NOMO-1 (cell line): ENCODE data around the gene TASP1.
"Not testable (repeated sequence)": the region's sequence is repeated elsewhere in the genome, so short reads cannot be mapped to it uniquely, and the experiment has no call there.

ENCODE experiments used
- DNase-seq, 2 experiments: peaks; one replicate each; lab custom pipeline; 2025; ENCODE audit not compliant: unreplicated experiment in 2 of 2; lab: John Stamatoyannopoulos, UW

The TASP1 gene

DNA sequence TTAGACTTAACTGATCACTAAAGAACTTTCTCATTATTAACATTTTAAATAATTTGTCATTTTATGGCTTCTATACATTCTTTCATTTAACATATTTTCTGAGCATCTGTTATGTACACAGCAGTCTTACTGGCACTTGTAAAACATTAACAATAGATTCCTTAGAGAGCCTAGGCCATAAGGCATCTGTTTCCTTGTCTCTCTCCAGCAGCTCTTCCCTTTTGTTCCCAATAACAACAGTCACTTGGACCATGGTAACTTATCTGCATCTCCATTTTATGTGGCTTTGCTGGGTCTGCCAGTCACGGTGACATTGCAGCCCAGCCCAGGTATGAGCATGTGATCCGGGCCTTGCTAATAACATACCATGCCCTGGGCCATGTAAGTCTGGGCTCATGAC is 11.7 kb upstream of the TASP1 start:
- no peak for DNase-seq

DNA sequence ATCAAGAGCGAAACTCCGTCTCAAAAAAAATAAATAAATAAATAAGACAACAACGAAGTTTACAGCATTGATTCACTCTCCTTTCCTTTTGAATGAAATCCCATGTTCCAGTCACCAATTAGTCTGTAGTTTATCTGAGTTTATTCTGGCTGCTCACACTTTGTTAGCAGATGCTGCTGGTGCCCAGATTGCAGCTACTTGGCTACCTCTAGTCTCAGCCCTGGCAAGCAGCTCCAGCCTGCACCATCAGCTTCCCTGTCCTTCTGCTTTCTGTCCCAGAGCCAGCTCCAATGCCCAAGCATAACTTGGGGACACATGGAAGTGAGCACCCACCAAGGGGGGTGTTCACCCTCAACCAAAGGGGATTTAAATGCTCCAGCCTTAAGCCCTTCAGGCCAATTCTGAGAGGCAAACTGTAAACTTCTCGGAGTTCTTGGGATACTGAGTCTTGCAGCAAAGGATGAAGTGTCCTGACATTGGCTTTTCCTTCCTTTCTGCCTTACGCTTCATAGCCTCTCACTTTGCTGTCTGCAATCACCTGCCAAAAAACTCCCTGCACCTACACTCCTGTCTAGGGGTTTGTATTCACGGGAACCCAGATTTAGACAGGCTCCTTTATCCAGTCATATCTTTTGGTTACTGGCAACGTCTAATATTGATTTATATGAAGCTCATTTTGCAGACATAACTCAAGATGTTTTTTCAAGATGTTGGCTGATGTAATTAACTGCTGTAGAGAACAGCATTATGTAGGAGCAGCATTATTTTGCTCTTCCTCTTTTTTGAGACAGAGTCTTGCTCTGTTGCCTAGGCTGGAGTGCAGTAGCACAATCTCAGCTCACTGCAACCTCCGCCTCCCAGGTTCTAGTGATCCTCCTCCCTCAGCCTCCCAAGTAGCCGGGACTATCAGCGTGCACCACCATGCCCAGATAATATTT is 9.8 kb upstream of the TASP1 start:
- DNase-seq: no peak

DNA sequence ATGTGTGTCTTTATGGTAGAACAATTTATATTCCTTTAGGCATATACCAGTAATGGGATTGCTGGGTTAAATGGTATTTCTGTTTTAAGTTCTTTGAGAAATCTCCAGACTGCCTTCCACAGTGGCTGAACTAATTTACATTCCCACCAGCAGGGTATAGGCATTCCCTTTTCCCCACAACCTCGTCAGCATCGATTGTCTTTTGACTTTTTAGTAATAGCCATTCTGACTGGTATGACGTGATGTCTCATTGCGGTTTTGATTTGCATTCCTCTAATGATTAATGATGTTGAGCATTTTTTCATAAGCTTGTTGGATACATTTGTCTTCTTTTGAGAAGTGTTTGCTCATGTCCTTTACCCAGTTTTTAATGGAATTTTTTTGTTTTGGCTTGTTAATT is 5.3 kb upstream of the TASP1 start:
- no peak for DNase-seq

DNA sequence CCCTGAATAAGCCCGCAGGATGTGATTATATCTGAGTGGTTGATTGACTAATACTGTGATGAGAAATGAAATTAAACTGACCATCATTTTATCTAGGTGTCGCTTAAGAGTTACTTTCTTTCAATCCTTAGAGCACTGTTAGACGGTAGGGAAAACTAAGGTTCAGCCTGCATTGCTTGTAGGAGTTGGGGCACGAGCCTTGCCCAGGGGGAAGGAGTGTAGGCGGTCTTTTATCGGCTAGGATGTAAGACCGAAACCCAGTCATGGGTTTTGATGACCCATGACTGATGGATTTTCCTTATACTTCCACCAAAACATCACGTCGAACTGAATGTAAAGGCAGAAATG is 392 bp upstream of the TASP1 start:
- DNase-seq: no peak

GRCh38 chr20:13638162-13638495 is 603 bp downstream of the TASP1 start:
- DNase-seq: no peak

DNA sequence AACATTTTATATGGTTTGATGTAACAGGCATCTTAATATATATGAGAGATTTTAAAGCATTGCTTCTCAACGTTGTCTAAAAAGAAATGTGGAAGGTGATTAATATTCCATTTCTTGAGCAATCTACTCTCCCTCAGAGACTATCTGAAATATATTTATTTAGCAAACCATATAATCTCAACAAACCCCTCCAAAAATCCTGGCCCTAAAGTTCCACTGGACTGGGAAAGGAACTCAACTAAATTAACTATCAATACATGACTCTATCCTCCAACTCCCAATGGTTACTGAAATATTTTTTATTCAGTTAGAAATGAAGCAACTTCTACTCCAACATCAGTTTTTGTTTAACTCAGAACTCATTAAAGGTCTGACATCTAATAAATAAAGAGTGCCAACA is 6.3 kb downstream of the TASP1 start:
- DNase-seq: no peak

- DNase-seq: not testable (repeated sequence)
These were observed 11.2 kb downstream of the TASP1 start for GRCh38 chr20:13627525-13627924.

DNA sequence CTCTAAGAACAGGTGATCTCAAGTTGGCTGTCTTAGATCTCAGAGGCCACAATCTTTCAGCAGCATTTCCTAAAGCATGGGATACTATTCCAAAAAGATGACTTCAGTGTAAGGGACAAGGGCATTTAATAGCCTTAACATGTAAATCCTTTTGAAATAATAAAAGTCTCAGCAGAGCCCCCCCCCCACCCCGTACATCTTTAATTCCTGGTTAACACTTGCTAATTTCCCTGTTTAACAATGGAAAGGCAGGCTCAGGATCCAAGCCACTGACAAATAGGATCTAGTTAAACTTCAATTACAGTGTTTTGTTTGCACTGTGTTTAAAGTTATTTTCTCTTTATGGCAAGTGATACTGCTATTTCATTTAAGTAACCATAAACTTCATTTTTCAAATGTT is 12.0 kb downstream of the TASP1 start:
- no peak for DNase-seq

- no peak for DNase-seq
These were observed 13.3 kb downstream of the TASP1 start for GRCh38 chr20:13625304-13625979.

- not testable (repeated sequence) for DNase-seq
These were observed 19.3 kb downstream of the TASP1 start for GRCh38 chr20:13619415-13619814.

DNA sequence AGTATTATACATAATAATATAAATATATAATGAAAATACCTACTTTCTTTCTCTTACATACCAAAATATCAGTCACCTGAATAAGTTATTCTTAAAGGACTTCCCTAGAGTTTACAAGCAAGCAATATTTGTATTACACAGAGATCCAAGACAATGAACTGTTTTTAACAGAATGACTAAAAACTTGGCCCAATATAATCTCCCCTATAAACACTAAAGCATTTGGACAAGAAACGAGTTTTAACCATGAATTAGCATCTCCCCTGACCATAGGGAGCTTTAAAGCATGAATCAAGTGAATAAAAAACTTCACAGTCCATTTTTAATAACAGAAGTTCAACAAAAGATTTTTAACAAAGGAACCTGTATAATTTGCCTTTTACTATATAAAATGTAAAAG is 20.3 kb downstream of the TASP1 start:
- DNase-seq: not testable (repeated sequence)

GRCh38 chr20:13617585-13617984 is 21.1 kb downstream of the TASP1 start:
- DNase-seq: not testable (repeated sequence)

GRCh38 chr20:13616713-13617112 is 22.0 kb downstream of the TASP1 start:
- not testable (repeated sequence) for DNase-seq

DNA sequence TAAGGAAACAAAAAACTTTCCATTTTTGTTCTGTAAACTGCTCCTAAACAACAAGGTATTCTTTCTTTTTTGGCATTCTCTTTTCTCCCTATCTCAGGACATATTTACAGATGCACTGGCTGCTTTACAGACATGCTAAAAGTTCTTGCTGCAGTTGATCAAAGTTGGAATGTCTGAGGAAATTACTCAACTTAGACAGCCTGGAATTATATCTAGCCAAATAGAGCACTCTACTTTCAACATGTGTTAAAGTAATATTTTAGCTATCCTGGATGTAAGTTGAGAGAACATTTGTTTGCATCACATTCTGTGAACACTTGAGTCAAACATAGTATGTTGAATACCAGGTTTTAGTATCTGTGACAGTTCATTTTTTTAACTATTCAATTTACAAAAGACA is 24.8 kb downstream of the TASP1 start:
- DNase-seq: no peak

GRCh38 chr20:13611611-13612125 is 27.1 kb downstream of the TASP1 start:
- DNase-seq: no peak

DNA sequence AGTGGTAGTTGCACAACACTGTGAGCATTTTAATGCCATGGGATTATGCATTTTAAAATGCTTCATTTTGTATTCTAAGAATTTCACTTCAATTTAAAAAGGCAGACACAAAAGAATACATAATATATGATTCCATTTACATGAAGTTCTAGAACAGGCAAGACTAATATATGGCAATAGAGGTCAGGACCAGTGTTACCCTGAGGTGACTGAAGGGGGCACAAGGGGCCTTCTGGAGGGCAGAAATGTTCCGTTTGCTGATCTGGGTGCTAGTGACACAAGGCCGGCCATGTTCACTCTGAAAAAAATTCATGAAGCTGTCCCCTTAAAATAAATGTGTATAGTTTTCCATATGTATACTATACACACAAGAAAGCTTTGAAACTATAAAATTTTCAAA is 28.5 kb downstream of the TASP1 start:
- DNase-seq: no peak

GRCh38 chr20:13608066-13608465 is 30.7 kb downstream of the TASP1 start:
- DNase-seq: no peak

GRCh38 chr20:13593423-13593822 is 45.3 kb downstream of the TASP1 start:
- not testable (repeated sequence) for DNase-seq

GRCh38 chr20:13588049-13588448 is 50.7 kb downstream of the TASP1 start:
- no peak for DNase-seq

DNA sequence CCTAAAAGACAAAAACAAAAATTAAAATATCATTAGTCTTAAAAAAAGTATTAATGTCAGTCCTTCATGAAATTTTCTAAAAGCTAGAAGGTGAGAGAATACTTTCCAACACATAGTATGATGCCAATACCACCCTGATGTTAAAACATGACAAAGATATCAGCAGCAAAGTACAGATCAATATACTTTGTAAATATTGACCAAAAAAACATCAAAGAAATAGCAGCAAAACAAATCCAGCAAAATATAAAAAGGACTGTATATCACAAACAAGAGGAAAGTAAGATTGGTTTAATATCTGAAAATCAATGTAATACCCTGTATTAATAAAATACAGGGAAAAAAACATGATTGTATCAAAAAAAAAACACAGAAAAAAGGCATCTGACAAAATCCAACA is 51.4 kb downstream of the TASP1 start:
- DNase-seq: no peak

DNA sequence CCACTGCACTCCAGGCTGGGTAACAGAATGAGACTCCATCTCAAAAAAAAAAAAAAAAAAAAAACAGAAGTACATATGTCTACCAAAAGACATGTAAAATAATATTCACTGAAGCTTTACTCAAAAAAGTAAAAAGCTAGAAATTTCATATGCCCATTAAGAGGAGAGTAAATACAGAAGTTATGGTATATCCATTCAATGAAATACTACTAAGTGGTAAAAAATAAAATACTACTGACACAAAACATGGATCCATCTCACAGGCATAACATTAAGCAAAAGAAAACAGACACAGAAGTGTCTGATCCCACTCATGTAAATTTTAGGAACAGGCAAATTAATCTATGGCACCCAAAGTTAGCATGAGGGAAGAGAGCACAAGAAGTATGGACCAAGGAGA is 52.6 kb downstream of the TASP1 start:
- no peak for DNase-seq

GRCh38 chr20:13581451-13581850 is 57.3 kb downstream of the TASP1 start:
- DNase-seq: no peak
